Measurements from ENCODE around the gene ATAD1.

Gene ATAD1

GRCh38 chr10:87844837-87845623 is 27.0 kb upstream of the ATAD1 start:
- TF ChIP-seq, protein P1, sequence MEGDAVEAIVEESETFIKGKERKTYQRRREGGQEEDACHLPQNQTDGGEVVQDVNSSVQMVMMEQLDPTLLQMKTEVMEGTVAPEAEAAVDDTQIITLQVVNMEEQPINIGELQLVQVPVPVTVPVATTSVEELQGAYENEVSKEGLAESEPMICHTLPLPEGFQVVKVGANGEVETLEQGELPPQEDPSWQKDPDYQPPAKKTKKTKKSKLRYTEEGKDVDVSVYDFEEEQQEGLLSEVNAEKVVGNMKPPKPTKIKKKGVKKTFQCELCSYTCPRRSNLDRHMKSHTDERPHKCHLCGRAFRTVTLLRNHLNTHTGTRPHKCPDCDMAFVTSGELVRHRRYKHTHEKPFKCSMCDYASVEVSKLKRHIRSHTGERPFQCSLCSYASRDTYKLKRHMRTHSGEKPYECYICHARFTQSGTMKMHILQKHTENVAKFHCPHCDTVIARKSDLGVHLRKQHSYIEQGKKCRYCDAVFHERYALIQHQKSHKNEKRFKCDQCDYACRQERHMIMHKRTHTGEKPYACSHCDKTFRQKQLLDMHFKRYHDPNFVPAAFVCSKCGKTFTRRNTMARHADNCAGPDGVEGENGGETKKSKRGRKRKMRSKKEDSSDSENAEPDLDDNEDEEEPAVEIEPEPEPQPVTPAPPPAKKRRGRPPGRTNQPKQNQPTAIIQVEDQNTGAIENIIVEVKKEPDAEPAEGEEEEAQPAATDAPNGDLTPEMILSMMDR (IDR thresholded peaks at IDR 0.05; ENCODE audit: control insufficient read depth, insufficient read depth, low read depth, low read length, missing control alignments), result no peak
- no peak for DNase-seq (ENCODE audit: low read depth)
- no peak overlapping the region for H3K4me3 ChIP-seq (ENCODE audit: control insufficient read depth, low read depth, low read length)

DNA sequence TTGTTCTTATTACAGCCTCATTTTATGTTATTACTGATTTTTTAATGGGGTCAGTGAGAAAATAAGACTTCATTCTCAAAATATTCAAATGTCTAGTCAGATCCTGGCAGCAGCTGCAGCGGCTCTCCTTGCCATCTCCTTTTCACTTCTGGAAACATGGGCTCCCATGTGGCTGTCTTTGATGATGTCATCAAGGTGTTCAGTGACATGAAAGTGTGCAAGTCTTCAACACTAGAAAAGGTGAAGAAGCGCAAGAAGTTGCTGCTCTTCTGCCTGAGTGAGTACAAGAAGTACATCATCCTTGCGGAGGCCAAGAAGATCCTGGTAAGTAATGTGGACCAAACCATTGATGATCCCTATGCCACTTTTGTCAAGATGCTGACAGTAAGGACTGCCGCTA is 25.7 kb upstream of the ATAD1 start:
- DNase-seq (ENCODE audit: low read depth), result no peak
- TF ChIP-seq, protein P1 (IDR thresholded peaks at IDR 0.05; ENCODE audit: control insufficient read depth, insufficient read depth, low read depth, low read length, missing control alignments), result no peak
- H3K4me3 ChIP-seq (ENCODE audit: control insufficient read depth, low read depth, low read length), result no peak overlapping the region

DNA sequence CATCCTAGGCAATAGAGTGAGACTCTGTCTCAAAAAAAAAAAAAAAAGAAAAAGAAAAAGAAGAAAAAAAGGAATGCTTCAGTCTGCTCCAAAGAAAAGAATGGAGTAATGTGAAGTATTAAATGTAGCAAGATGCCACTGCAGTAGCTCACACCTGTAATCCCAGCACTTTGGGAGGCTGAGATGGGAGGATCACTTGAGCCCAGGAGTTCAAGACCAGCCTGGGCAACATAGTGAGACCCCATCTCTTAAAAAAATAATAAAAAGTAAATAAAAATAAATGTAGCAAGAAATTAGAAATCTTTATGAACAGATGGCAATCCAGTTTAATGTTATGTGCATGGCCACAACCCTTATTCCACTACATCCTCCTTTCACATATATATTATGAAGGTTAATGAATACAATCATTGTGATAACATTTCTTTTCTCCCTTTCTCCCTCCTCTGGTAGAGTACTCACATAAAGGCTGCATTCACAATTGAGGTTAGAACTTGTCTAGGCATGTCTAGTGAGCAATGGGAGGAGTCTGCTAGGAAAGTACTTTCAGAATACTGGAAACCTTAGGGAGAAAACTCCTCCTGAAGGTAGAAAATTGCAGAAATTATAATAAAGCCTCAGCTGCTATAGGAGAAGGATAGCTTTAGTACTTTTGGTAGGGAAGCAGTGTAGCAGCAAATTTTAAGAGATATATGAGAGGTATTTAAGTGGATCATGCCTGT is 24.9 kb upstream of the ATAD1 start:
- no peak for DNase-seq (ENCODE audit: low read depth)
- no peak overlapping the region for H3K4me3 ChIP-seq (ENCODE audit: control insufficient read depth, low read depth, low read length)
- TF ChIP-seq, protein P1 (IDR thresholded peaks at IDR 0.05; ENCODE audit: control insufficient read depth, insufficient read depth, low read depth, low read length, missing control alignments), result peak; percentile 5

DNA sequence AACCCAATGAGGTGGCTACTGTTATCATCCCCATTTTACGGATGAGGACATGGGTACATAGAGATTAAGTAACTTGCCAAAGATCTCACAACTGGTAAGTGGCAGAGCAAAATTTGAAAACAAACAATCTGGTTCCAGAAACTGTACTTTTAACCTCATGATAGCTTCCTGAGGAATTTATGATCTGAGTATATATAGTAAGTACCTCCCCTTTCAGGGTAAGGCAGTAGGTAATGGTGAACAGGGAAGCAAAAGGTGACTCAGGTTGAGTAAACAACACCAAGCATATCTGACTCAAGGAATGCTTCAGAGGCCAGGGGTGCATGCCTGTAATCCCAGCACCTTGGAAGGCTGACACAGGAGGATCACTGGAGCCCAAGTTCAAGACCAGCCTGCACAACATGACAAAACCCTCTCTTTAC is 24.2 kb upstream of the ATAD1 start:
- no peak overlapping the region for H3K4me3 ChIP-seq (ENCODE audit: control insufficient read depth, low read depth, low read length)
- DNase-seq (ENCODE audit: low read depth), result no peak
- TF ChIP-seq, protein P1 (IDR thresholded peaks at IDR 0.05; ENCODE audit: control insufficient read depth, insufficient read depth, low read depth, low read length, missing control alignments), result no peak

DNA sequence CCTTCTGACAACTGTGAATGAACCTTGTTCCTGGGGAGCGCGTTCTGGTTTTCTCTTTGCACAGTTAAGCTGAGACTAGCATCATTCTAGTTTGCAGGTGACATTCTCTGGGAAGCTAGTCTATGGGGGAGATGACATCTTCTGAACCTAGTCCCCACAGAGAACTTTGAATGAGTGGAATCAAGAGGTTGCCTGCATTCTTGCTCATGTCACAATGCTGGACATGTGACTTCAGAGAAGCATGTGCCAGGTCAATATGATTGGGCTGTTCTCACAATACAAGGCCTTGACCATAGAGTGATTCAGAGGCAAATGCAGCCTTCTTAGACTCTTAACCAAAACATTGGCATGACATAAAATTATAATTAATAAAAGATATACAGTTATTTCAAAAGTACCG is 23.2 kb upstream of the ATAD1 start:
- TF ChIP-seq, protein P1 (IDR thresholded peaks at IDR 0.05; ENCODE audit: control insufficient read depth, insufficient read depth, low read depth, low read length, missing control alignments), result no peak
- H3K4me3 ChIP-seq (ENCODE audit: control insufficient read depth, low read depth, low read length), result no peak overlapping the region
- no peak for DNase-seq (ENCODE audit: low read depth)

- DNase-seq (ENCODE audit: low read depth), result no peak
- H3K4me3 ChIP-seq (ENCODE audit: control insufficient read depth, low read depth, low read length), result no peak overlapping the region
- TF ChIP-seq, protein P1 (IDR thresholded peaks at IDR 0.05; ENCODE audit: control insufficient read depth, insufficient read depth, low read depth, low read length, missing control alignments), result no peak
Observed at GRCh38 chr10:87838650-87839049, 20.6 kb upstream of the ATAD1 start.
